Stomach (tissue), 9 donors: ENCODE measurements around the gene PLA2G4B. TPM values are rescaled to one million over a fixed set of nuclear protein-coding genes. Genes with fewer than 3 reads are reported as not detected.

ENCODE experiments used
- DNase-seq, 2 donors: peaks; one replicate each; pipeline versions ENCODE4 v3.0.0 to v3.0.0-alpha.2; 2013 to 2019
- H3K27ac ChIP-seq, 5 donors: fragments of 200-600 bp in 4 of 5; sonication (generic) in 4 of 5; one replicate each; pipeline ENCODE4 v1.5.1; 2013 to 2019; ENCODE audit warnings: mild to moderate bottlenecking in 1 of 5, moderate library complexity in 1 of 5
- H3K27me3 ChIP-seq, 3 donors: fragments of 200-600 bp; sonication (generic); one replicate each; pipeline ENCODE4 v1.5.1; 2017 to 2019; ENCODE audit warnings: mixed run types in 1 of 3
- H3K36me3 ChIP-seq, 4 donors: fragments of 200-600 bp; sonication (generic); 1 replicate in 3 of 4; 2 replicates in 1 of 4; pipeline ENCODE4 v1.5.1; 2016 to 2019
- H3K4me1 ChIP-seq, 4 donors: fragments of 200-600 bp; sonication (generic); one replicate each; pipeline ENCODE4 v1.5.1; 2016 to 2019
- H3K4me3 ChIP-seq, 4 donors: fragments of 200-600 bp; sonication (generic) in 3 of 4; one replicate each; pipeline ENCODE4 v1.5.1; 2016 to 2019; ENCODE audit warnings: mild to moderate bottlenecking in 1 of 4
- H3K9me3 ChIP-seq, 4 donors: fragments of 200-600 bp; sonication (generic); one replicate each; pipeline ENCODE4 v1.5.1; 2016 to 2019
- EP300 ChIP-seq: sonication (generic); formaldehyde crosslinking; IDR thresholded peaks from one replicate; pipeline ENCODE4 v1.6.1; 2017; ENCODE audit warnings: antibody characterized with exemption
- POLR2A ChIP-seq, 4 donors: fragments of 450-650 bp; IDR thresholded peaks; one replicate each; pipeline ENCODE4 v1.6.1; 2016; ENCODE audit warnings: antibody characterized with exemption in 4 of 4, control low read depth in 2 of 4, mild to moderate bottlenecking in 1 of 4, moderate library complexity in 1 of 4
- POLR2AphosphoS5 ChIP-seq, 3 donors: sonication (generic); formaldehyde crosslinking; IDR thresholded peaks; one replicate each; pipeline ENCODE4 v1.6.1; 2016; ENCODE audit warnings: antibody characterized with exemption in 3 of 3
- WGBS, 5 donors: extraction: QIAGEN DNeasy Blood & Tissue Kit in 3 of 5; methylation state at CpG; one replicate each; pipeline versions ENCODE4 v1.1.5 to v1.1.7; 2013 to 2018; 5-methylcytosine and 5-hydroxymethylcytosine counted together
- intact Hi-C: fragments of 100-400 bp; cut with DNase I; formaldehyde crosslinking; loops from one replicate; pipeline ENCODE4 v1.15.1; 2023; ENCODE audit warnings: low total_unique reads
- polyA plus RNA-seq, 3 donors: library from polyadenylated mRNA; stranded (reverse); fragments of 200-250 nt; gene quantifications; one replicate each; pipeline ENCODE4 v1.2.3, GENCODE V29; 2013
- total RNA-seq, 5 donors: library from RNA; depleted of rRNA; stranded (reverse); fragments of >200 nt; gene quantifications; one replicate each; pipeline versions ENCODE4 v1.1.0 to v1.2.3, GENCODE V29; 2014 to 2016
- TF ChIP-seq, protein P1 (sequence below), 7 experiments: fragments of 450-650 bp in 4 of 7; fragments of 200-600 bp in 3 of 7; sonication (generic) in 3 of 7; IDR thresholded peaks; one replicate each; pipeline ENCODE4 v1.5.1; 2016 to 2019; ENCODE audit warnings: antibody characterized with exemption in 7 of 7, control low read depth in 2 of 7, mild to moderate bottlenecking in 1 of 7
- donor health status: healthy with polysubstance abuse.
- donor health status: Bipolar disorder and iron deficiency.
- donor health status: healthy.

The PLA2G4B gene
- total and polyA plus RNA-seq, 8 donors = 2.6 to 71.2 (median 14.0) TPM

DNA sequence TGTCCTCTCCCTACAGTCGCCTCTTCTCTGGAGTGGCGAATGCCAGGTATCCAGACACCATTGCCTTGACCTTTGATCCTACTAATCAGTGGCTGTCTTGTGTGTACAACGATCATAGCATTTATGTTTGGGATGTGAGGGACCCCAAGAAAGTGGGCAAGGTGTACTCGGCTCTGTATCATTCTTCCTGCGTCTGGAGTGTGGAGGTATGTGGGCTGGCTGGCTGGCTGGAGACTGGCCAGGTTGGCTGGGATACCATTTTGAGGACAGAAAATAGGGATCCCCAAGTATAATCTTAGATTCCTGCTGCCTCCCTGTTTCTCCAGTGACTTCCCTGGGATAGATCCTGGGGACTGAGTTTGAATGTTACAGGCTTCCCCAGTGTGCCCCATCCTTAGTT lies 24.1 kb upstream of the PLA2G4B start:
- Histone ChIP-seq H3K4me3 (no peak overlapping the region), H3K36me3 (peaks cover 60 to 78% (median 77%) of the 10 kb centered on the region in 4 donors), H3K27ac (no peak overlapping the region), H3K4me1 (peaks cover 0 to 13% (median 4%) of the 10 kb centered on the region in 4 donors), H3K9me3 (no peaks in the 10 kb centered on the region), H3K27me3 (no peaks in the 10 kb centered on the region)
- DNase-seq = no peak
- intact Hi-C loops = loop anchor here (5.0 kb wide), 1 partner anchor 42 kb away; the partner anchor contains the start of gene MAPKBP1
- TF ChIP-seq EP300 (no peak), POLR2AphosphoS5 (IDR thresholded peaks at IDR 0.05) (no peak), POLR2A (IDR thresholded peaks at IDR 0.05) (no peak)
- TF ChIP-seq, protein P1, sequence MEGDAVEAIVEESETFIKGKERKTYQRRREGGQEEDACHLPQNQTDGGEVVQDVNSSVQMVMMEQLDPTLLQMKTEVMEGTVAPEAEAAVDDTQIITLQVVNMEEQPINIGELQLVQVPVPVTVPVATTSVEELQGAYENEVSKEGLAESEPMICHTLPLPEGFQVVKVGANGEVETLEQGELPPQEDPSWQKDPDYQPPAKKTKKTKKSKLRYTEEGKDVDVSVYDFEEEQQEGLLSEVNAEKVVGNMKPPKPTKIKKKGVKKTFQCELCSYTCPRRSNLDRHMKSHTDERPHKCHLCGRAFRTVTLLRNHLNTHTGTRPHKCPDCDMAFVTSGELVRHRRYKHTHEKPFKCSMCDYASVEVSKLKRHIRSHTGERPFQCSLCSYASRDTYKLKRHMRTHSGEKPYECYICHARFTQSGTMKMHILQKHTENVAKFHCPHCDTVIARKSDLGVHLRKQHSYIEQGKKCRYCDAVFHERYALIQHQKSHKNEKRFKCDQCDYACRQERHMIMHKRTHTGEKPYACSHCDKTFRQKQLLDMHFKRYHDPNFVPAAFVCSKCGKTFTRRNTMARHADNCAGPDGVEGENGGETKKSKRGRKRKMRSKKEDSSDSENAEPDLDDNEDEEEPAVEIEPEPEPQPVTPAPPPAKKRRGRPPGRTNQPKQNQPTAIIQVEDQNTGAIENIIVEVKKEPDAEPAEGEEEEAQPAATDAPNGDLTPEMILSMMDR (IDR thresholded peaks at IDR 0.05) = no peak
- WGBS, 5 donors = 79 to 88% (median 83%) methylated on average over 5 of the region's 5 CpGs

GRCh38 chr15:41816788-41817187 lies 21.9 kb upstream of the PLA2G4B start:
- Histone ChIP-seq H3K36me3 (peaks cover 75 to 100% (median 98%) of the 10 kb centered on the region in 4 donors), H3K27ac (no peak overlapping the region), H3K4me1 (peaks cover 0 to 14% (median 5%) of the 10 kb centered on the region in 4 donors), H3K4me3 (no peak overlapping the region), H3K9me3 (no peaks in the 10 kb centered on the region), H3K27me3 (no peaks in the 10 kb centered on the region)
- 93 to 98% (median 97%) methylated on average over 5 to 9 of the region's 9 CpGs for WGBS, 5 donors
- no peak for DNase-seq
- intact Hi-C loops = no loop called here
- TF ChIP-seq POLR2A (IDR thresholded peaks at IDR 0.05) = no peak
- TF ChIP-seq, protein P1 (IDR thresholded peaks at IDR 0.05) = no peak
- TF ChIP-seq EP300 = no peak
- no peak for TF ChIP-seq POLR2AphosphoS5 (IDR thresholded peaks at IDR 0.05)

DNA sequence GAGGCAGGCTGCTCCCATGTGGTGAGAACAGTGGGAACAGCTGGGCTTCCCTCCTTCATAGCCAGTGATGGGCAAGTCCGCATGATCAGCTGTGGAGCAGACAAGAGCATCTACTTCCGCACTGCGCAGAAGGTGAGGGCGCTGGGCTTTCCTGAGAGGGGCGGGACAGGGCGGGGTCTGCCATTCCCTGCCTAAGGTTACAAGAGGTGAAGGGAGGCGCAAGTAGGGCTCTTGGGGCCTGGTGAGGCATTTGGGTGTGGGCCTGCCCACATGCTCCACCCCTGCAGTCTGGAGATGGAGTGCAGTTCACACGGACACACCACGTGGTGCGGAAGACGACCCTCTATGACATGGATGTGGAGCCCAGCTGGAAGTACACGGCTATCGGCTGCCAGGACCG lies 21.3 kb upstream of the PLA2G4B start:
- Histone ChIP-seq H3K27ac (no peak overlapping the region), H3K36me3 (peaks cover 79 to 100% (median 99%) of the 10 kb centered on the region in 4 donors), H3K4me3 (no peak overlapping the region), H3K9me3 (no peaks in the 10 kb centered on the region), H3K4me1 (peaks cover 0 to 14% (median 5%) of the 10 kb centered on the region in 4 donors), H3K27me3 (no peaks in the 10 kb centered on the region)
- TF ChIP-seq EP300 = no peak
- no peak for TF ChIP-seq POLR2AphosphoS5 (IDR thresholded peaks at IDR 0.05)
- TF ChIP-seq, protein P1 (IDR thresholded peaks at IDR 0.05) = no peak
- no peak for TF ChIP-seq POLR2A (IDR thresholded peaks at IDR 0.05)
- intact Hi-C loops = no loop called here
- 89 to 92% (median 91%) methylated on average over 14 of the region's 14 CpGs for WGBS, 5 donors
- DNase-seq = no peak

DNA sequence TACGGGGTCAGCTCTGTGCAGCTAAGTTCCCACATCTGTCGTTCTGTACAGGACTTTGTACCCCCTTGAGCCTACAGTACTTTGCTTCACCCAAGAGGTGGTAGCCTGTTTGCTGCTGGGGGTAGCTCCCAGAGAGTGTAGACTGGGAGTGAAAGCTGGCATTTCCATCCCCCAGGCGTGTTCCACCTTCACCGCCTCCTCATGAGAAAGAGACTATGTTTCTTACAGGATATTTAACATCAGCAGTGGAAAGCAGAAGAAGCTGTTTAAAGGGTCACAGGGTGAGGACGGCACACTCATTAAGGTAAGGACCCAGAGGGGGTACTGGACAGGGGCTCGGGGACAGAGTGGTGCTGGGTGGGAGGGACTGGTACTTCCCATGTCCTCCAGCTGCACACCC lies 20.9 kb upstream of the PLA2G4B start:
- 89 to 95% (median 90%) methylated on average over 6 of the region's 6 CpGs for WGBS, 5 donors
- H3K4me1 ChIP-seq = peaks cover 0 to 14% (median 5%) of the 10 kb centered on the region in 4 donors
- TF ChIP-seq, protein P1 (IDR thresholded peaks at IDR 0.05) = no peak
- TF ChIP-seq POLR2AphosphoS5 (IDR thresholded peaks at IDR 0.05) = no peak
- H3K9me3 ChIP-seq = no peaks in the 10 kb centered on the region
- no peaks in the 10 kb centered on the region for H3K27me3 ChIP-seq
- no peak overlapping the region for H3K4me3 ChIP-seq
- H3K27ac ChIP-seq = no peak overlapping the region
- intact Hi-C loops = no loop called here
- no peak for DNase-seq
- peaks cover 78 to 100% (median 99%) of the 10 kb centered on the region in 4 donors for H3K36me3 ChIP-seq
